Osteoblast (primary cell): Measurements from ENCODE around the gene NAB1. TPM values are rescaled to one million over a fixed set of nuclear protein-coding genes. Genes with fewer than 3 reads are reported as not detected.
A peak's percentile ranks its signal among the peaks of the same experiment; 100 is the strongest.

ENCODE experiments used
- DNase-seq: peaks from one replicate; pipeline ENCODE4 v3.0.0; 2011; ENCODE audit warnings: low spot score, mixed read lengths; ENCODE audit not compliant: insufficient read length; ENCODE audit errors: missing footprints
- H2AFZ ChIP-seq: 2 replicates; pipeline ENCODE4 v1.6.0; 2011; ENCODE audit warnings: mild to moderate bottlenecking, low read length
- H3K27ac ChIP-seq: 2 replicates; pipeline ENCODE4 v1.5.1; 2011; ENCODE audit warnings: mild to moderate bottlenecking, low read depth, low read length, moderate library complexity
- H3K27me3 ChIP-seq: 2 replicates; pipeline ENCODE4 v1.6.0; 2012; ENCODE audit warnings: mild to moderate bottlenecking, control low read depth, inconsistent platforms, low read length, moderate library complexity; ENCODE audit not compliant: insufficient read depth
- H3K36me3 ChIP-seq: 2 replicates; pipeline ENCODE4 v1.5.1; 2011; ENCODE audit warnings: mild to moderate bottlenecking, low read length, control low read depth, moderate library complexity; ENCODE audit not compliant: insufficient read depth
- H3K4me1 ChIP-seq: 2 replicates; pipeline ENCODE4 v1.5.1; 2011; ENCODE audit warnings: mild to moderate bottlenecking, low read length, control low read depth, moderate library complexity; ENCODE audit not compliant: insufficient read depth
- H3K4me2 ChIP-seq: 2 replicates; pipeline ENCODE4 v1.6.0; 2011; ENCODE audit warnings: mild to moderate bottlenecking, low read length; ENCODE audit not compliant: insufficient read depth
- H3K4me3 ChIP-seq: fragments of 200-600 bp; sonication (generic); 3 replicates; pipeline ENCODE4 v1.5.1; 2012; ENCODE audit warnings: mild to moderate bottlenecking, low read length, inconsistent platforms; ENCODE audit not compliant: insufficient read depth
- H3K79me2 ChIP-seq: 2 replicates; pipeline ENCODE4 v1.6.0; 2012; ENCODE audit warnings: mild to moderate bottlenecking, low read length, control low read depth, inconsistent platforms; ENCODE audit not compliant: insufficient read depth
- H3K9me3 ChIP-seq: 2 replicates; pipeline ENCODE4 v1.5.1; 2011; ENCODE audit warnings: low read depth, low read length, control low read depth
- H4K20me1 ChIP-seq: 2 replicates; pipeline ENCODE4 v1.6.0; 2012; ENCODE audit warnings: mild to moderate bottlenecking, low read length, control low read depth; ENCODE audit not compliant: insufficient read depth
- total RNA-seq: library from RNA; depleted of rRNA; stranded (reverse); fragments of >200 nt; gene quantifications from 2 replicates; pipeline ENCODE4 v1.2.3, GENCODE V29; 2012
- TF ChIP-seq, protein P1 (sequence below): IDR thresholded peaks from 2 replicates; pipeline ENCODE4 v1.5.1; 2011; ENCODE audit warnings: mild to moderate bottlenecking, low read depth, low read length, moderate library complexity; ENCODE audit errors: extremely low read depth

NAB1 gene
- total RNA-seq, 1 donor = 44.2 TPM

DNA sequence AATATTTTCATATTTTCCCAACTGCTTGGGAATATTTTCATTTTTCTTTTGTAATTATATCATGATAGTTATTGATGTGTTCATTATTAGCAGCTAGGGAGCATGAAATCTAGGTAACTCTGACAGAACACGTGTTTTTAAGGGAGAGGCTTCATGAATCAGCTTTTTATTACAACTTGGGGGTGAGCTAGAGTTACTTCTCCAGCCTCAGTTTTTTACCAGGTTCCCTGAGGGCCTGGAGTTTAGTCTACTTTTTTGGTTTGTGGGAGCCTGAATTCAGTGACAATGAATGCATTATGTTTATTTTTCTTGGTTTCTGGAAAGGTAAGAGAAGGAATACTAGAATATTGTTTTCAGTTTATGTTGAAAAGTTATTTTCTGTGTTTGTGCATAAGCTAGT lies 18.0 kb downstream of the NAB1 start:
- Histone ChIP-seq H3K27me3 (no peaks in the 10 kb centered on the region), H3K9me3 (no peaks in the 10 kb centered on the region), H3K4me2 (no peak overlapping the region), H3K36me3 (peaks cover 17% of the 10 kb centered on the region), H3K79me2 (peaks cover 56% of the 10 kb centered on the region), H4K20me1 (no peaks in the 10 kb centered on the region), H3K4me1 (peaks cover 19% of the 10 kb centered on the region), H3K27ac (peak overlapping the region; percentile 5), H3K4me3 (no peak overlapping the region), H2AFZ (no peak overlapping the region)
- peak; percentile 58 for DNase-seq
- TF ChIP-seq, protein P1, sequence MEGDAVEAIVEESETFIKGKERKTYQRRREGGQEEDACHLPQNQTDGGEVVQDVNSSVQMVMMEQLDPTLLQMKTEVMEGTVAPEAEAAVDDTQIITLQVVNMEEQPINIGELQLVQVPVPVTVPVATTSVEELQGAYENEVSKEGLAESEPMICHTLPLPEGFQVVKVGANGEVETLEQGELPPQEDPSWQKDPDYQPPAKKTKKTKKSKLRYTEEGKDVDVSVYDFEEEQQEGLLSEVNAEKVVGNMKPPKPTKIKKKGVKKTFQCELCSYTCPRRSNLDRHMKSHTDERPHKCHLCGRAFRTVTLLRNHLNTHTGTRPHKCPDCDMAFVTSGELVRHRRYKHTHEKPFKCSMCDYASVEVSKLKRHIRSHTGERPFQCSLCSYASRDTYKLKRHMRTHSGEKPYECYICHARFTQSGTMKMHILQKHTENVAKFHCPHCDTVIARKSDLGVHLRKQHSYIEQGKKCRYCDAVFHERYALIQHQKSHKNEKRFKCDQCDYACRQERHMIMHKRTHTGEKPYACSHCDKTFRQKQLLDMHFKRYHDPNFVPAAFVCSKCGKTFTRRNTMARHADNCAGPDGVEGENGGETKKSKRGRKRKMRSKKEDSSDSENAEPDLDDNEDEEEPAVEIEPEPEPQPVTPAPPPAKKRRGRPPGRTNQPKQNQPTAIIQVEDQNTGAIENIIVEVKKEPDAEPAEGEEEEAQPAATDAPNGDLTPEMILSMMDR = no peak

DNA sequence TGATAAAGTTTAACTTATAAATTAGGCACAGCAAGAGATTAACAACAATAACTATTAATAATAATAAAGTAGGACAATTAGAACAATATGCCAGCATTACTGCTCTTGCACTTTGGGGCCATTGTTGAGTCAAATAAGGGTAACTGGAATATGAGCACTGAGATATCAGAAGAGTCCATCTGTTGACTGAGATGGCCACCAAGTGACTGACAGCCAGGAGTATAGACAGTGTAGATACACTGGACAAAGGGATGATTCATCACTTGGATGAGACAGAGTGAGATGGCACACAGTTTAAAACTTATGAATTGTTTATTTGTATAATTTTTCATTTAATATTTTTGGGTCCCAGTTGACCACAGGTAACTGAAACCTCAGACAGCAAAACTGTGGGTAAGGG lies 20.0 kb downstream of the NAB1 start:
- Histone ChIP-seq H3K4me3 (no peak overlapping the region), H3K36me3 (peaks cover 21% of the 10 kb centered on the region), H4K20me1 (no peaks in the 10 kb centered on the region), H2AFZ (no peak overlapping the region), H3K9me3 (no peaks in the 10 kb centered on the region), H3K4me1 (peaks cover 14% of the 10 kb centered on the region), H3K27ac (no peak overlapping the region), H3K4me2 (no peak overlapping the region), H3K27me3 (no peaks in the 10 kb centered on the region), H3K79me2 (peaks cover 43% of the 10 kb centered on the region)
- no peak for DNase-seq
- TF ChIP-seq, protein P1 = no peak

DNA sequence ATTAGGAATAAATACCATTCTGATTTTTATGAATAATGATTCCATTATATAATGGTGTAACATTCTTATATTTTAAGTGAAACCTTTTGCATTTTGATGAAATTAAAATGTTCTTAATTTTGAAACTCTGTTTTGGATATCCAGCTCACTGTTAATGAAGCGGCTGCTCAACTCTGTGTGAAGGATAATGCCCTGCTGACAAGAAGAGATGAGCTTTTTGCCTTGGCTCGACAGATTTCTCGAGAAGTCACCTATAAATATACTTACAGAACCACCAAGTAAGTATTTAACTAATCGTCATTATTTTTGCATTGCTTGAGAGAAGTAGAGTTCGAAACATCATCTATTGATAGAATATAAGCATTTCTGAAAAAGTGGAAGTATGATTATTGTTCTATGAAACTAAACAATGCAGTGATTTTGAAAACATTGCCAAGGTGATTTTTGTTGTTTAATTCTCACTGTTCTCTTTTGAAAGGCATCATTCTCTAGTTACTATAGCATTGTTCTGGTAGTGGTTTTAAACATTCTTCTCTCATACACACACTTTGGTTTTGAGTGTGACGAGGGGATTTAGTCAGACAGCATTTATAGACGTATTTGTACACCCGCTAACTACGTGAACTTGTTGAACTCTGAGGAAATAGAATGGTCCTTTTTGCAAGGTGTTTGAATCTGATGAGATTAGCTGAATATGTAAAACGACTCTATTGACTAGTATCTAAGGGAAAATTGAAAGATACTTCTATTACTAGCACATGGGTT lies 21.5 kb downstream of the NAB1 start:
- TF ChIP-seq, protein P1 = no peak
- Histone ChIP-seq H3K4me2 (no peak overlapping the region), H4K20me1 (no peaks in the 10 kb centered on the region), H3K79me2 (peaks cover 30% of the 10 kb centered on the region), H3K27ac (no peak overlapping the region), H3K4me3 (no peak overlapping the region), H3K36me3 (peaks cover 33% of the 10 kb centered on the region), H3K4me1 (peaks cover 12% of the 10 kb centered on the region), H2AFZ (no peak overlapping the region), H3K27me3 (no peaks in the 10 kb centered on the region), H3K9me3 (no peaks in the 10 kb centered on the region)
- no peak for DNase-seq

DNA sequence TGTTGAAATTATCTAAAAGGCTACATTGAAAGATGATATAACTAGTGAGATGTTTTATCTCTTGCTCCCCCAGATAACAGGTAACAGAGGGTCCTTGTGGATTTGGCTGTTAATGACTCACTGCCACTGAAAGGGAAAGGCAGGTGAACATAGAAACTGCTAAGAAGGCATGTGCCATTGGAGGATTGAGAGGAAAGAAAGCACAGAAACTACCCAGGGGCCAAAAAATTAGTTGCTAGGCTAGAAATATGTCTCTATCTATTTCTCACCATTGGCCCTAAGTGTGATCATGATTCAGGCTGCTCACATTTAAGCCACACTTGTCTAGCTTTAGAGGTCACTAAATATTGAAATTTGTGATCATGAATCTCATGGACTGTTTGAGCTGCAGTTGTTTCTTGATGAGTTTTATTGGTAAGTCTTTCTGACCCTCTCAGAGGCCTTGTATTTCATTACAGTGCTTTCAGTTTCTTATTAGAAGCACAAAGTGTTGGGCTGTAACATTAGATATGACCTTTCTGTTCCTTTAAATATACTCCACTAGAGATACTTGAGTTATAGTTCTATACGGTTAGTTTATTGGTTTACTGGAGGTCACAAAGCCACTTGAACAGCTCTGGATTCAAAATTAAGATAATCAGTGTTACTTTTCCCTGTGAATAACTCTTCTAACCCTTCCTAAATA lies 26.2 kb downstream of the NAB1 start:
- H3K27ac ChIP-seq = no peak overlapping the region
- H2AFZ ChIP-seq = no peak overlapping the region
- peaks cover 10% of the 10 kb centered on the region for H3K79me2 ChIP-seq
- H3K4me1 ChIP-seq = peaks cover 11% of the 10 kb centered on the region
- H4K20me1 ChIP-seq = no peaks in the 10 kb centered on the region
- H3K27me3 ChIP-seq = no peaks in the 10 kb centered on the region
- H3K36me3 ChIP-seq = peaks cover 34% of the 10 kb centered on the region
- no peaks in the 10 kb centered on the region for H3K9me3 ChIP-seq
- no peak overlapping the region for H3K4me2 ChIP-seq
- TF ChIP-seq, protein P1 = no peak
- H3K4me3 ChIP-seq = no peak overlapping the region
- DNase-seq = no peak
